Esophagus muscularis mucosa (tissue), 3 donors: Measurements from ENCODE around the gene LGR5.

Experiments used
- POLR2A ChIP-seq: fragments of 450-650 bp; IDR thresholded peaks from one replicate; pipeline ENCODE4 v1.6.1; 2017; ENCODE audit warnings: antibody characterized with exemption, moderate library complexity, mild to moderate bottlenecking, low read depth
- POLR2AphosphoS5 ChIP-seq, 2 donors: sonication (generic); formaldehyde crosslinking; IDR thresholded peaks; one replicate each; pipeline ENCODE4 v1.6.1; 2017; ENCODE audit warnings: antibody characterized with exemption in 2 of 2
- TF ChIP-seq, protein P1 (sequence below), 3 experiments: fragments of 200-600 bp in 2 of 3; fragments of 450-650 bp in 1 of 3; sonication (generic) in 2 of 3; IDR thresholded peaks; one replicate each; pipeline ENCODE4 v1.5.1; 2017 to 2019; ENCODE audit warnings: antibody characterized with exemption in 3 of 3, mild to moderate bottlenecking in 2 of 3, moderate library complexity in 1 of 3

- TF ChIP-seq POLR2A: no peak
- TF ChIP-seq, protein P1, sequence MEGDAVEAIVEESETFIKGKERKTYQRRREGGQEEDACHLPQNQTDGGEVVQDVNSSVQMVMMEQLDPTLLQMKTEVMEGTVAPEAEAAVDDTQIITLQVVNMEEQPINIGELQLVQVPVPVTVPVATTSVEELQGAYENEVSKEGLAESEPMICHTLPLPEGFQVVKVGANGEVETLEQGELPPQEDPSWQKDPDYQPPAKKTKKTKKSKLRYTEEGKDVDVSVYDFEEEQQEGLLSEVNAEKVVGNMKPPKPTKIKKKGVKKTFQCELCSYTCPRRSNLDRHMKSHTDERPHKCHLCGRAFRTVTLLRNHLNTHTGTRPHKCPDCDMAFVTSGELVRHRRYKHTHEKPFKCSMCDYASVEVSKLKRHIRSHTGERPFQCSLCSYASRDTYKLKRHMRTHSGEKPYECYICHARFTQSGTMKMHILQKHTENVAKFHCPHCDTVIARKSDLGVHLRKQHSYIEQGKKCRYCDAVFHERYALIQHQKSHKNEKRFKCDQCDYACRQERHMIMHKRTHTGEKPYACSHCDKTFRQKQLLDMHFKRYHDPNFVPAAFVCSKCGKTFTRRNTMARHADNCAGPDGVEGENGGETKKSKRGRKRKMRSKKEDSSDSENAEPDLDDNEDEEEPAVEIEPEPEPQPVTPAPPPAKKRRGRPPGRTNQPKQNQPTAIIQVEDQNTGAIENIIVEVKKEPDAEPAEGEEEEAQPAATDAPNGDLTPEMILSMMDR (IDR thresholded peaks at IDR 0.05): no peak
- no peak for TF ChIP-seq POLR2AphosphoS5 (IDR thresholded peaks at IDR 0.05)
Observed at GRCh38 chr12:71581206-71581605, 141.6 kb downstream of the LGR5 start.
